Stimulated activated CD8-positive, alpha-beta memory T cell treated with anti-CD3 and anti-CD28 coated beads, Interleukin-7, amount 100 ng/mL, for 4 hours (primary cell): ENCODE data around the gene FAM117A.
"Not testable (repeated sequence)": the region's sequence is repeated elsewhere in the genome, so short reads cannot be mapped to it uniquely, and the experiment has no call there.

Source experiments
- DNase-seq, 2 donors: peaks; one replicate each; pipeline ENCODE4 v3.0.0-alpha.2; 2020; ENCODE audit warnings: low read depth in 2 of 2

The FAM117A gene

GRCh38 chr17:49677933-49678847 is 85.7 kb downstream of the FAM117A start, which contains the start of gene SPOP:
SPOP (minus strand) TSS chr17:49678097; CDS start chr17:49622810, 55,287 bp downstream.
- peak; percentile 98 to 99 for DNase-seq

- DNase-seq = peak; percentile 93 to 97
Measured at GRCh38 chr17:49677134-49677932, 86.6 kb downstream of the FAM117A start.

DNA sequence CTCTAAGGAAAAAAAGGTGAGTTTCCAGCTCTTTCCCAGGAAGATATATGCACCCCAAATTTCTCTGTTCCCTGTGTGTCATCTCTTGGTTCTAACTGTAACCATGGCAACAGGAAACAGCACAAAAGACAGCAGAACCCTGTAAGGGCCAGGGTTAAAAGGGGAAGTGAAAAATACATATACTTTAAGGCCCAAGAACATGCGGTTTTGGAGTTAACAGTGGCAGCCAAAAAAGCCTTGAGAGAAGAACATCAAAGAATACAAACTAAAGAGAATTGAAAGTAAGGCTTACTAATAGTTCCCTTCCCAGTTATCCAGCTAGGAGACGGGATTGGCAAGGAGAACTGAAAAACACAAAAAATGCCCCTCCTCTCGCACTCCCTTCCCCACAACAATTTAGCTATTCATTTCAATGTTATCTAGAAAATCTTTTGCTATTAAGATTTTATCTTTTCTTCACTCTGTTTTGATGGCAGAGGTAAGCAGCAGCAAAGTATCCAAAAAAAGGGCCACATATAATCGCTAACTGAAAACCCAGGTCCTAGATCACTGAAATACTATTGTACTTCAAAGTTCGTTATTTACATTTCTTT is 87.6 kb downstream of the FAM117A start:
- no peak for DNase-seq

DNA sequence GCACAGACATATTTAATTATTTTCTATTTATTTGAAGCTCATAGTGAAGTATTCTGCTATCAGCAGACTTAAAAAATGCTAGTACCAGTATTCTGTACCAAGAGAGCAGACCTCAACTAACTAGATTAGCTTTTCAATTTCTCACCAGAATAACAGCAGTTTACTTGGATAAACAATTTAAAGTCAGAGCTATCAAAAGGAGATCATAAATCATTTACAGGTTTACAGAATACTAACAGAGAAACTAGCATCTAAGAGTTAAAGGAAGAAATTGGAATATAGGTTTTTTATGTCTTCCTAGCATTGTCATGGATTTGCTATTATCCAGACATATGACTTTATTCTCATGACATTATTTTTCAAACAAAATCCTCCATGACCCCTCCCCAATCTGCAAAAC is 89.4 kb downstream of the FAM117A start:
- no peak for DNase-seq

- DNase-seq = not testable (repeated sequence)
Measured at GRCh38 chr17:49673679-49674078, 90.3 kb downstream of the FAM117A start.

DNA sequence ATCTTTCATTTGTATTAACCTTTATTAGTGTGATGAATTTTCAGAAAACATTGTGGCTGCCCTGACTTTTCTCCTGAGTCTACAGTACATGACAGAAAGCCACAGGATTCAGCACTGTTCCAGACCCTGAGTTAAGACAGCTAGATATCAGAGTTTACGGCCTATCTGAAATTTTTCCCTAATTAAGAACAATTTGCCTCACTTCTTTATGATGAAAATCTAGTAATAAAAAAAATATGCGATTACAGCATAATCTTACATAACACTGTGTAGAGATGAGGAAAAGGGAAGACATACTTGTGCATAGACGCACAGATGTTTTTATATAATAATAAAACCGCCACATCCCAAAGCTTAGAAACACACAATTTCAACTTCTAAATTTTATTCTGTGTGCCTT is 93.3 kb downstream of the FAM117A start:
- DNase-seq = no peak

DNA sequence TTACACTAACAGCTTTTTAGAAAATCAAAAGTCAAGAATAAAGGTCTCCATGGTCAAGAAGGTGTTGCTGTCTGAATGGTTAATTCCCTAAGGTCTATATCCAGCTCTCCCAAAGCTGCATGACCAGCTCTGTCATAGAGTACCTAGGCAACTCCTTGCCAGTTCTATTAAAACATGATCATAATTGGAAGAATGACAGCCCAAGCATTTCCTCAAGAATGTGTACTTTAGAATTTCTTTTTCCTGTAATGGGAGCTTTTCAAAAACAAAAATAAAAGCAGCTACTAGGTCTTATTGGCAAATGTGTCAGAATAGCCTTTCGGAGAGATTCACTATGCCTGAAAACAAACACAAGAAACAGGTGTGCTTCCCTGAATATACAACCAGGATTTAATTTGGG is 93.9 kb downstream of the FAM117A start:
- no peak for DNase-seq

DNA sequence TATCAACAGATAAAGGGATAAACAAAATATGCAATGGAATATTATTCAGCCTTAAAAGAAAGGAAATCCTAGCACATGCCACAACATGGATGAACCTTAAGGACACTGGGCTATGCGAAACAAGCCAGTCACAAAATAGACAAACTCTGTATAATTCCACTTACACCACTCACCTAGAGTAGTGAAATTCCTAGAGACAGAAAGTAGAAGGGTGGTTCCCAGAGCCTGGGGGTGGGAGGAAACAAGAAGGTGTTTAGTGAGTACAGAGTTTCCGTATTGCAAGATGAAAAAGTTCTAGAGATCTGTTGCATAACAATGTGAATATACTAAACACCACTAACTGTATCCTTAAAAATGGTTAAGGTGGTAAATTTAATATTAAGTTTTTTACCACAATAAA is 96.1 kb downstream of the FAM117A start:
- peak in 1 of 2 donors; percentile 14 for DNase-seq

DNA sequence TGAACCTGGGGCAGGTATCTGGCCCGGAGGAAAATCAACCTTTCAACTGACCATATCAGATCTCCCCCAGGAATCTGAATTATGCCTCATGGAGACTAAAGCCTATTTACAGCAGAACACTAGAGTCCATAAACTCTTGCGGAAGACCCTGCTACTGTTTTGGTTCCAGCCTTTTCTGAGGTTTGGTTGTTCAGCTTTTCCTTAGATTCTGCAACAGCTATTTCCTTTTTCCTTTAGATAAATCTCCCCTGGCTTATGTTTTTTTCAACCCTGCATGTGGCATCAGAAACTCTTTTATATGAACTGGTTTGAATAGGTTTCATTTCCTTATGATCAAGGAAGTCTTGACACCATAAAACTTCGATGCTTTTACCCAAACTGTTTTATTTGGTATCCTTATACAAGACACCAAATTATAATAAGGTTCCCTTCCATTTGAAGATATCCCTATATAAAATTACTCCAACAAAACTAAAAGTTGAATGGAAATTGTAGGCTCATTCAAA is 99.2 kb downstream of the FAM117A start:
- no peak for DNase-seq
